ENCODE results near the gene UBE2J2.

Gene UBE2J2

GRCh38 chr1:1208713-1209433 lies 64.8 kb downstream of the UBE2J2 start:
- Histone ChIP-seq H3K14ac (ENCODE audit: low read length in 2 of 2) (peak overlapping the region in 1 of 2 experiments; percentile 13), H3K4me2 (ENCODE audit: low read length, poor library complexity, severe bottlenecking) (peak overlapping the region; percentile 7), H3K36me3 (ENCODE audit: control insufficient read depth in 1 of 2, insufficient read depth in 2 of 2, low read depth in 1 of 2, low read length in 2 of 2) (peaks cover 0 to 4% of the 10 kb centered on the region in 2 experiments), H3K4me3 (ENCODE audit: insufficient read depth in 1 of 2, low read depth in 1 of 2, low read length in 2 of 2) (peak overlapping the region in 1 of 2 experiments; percentile 65), H3K4ac (ENCODE audit: low read depth in 1 of 2, low read length in 2 of 2) (no peak overlapping the region), H3K18ac (ENCODE audit: low read depth in 1 of 2, low read length in 2 of 2) (peak overlapping the region; percentile 45 to 88), H2BK5ac (ENCODE audit: low read depth, low read length, poor library complexity, severe bottlenecking) (no peak overlapping the region), H2AFZ (ENCODE audit: low read depth, low read length) (peak overlapping the region; percentile 42), H2BK12ac (ENCODE audit: low read length in 2 of 2) (no peak overlapping the region), H2BK120ac (ENCODE audit: low read depth, low read length) (no peak overlapping the region), H2AK5ac (ENCODE audit: low read length, severe bottlenecking) (peak overlapping the region; percentile 79), H3K4me1 (ENCODE audit: control insufficient read depth, insufficient read depth, low read depth, low read length) (peaks cover 67% of the 10 kb centered on the region), H4K8ac (ENCODE audit: low read length) (no peak overlapping the region), H4K91ac (ENCODE audit: low read length) (no peak overlapping the region), H2BK15ac (ENCODE audit: low read depth, poor library complexity, severe bottlenecking) (no peak overlapping the region), H3K23ac (ENCODE audit: low read length in 2 of 2) (no peak overlapping the region), H3K9me3 (ENCODE audit: control insufficient read depth, low read length) (no peaks in the 10 kb centered on the region), H3K79me1 (replicated peaks; ENCODE audit: low read length, poor library complexity, severe bottlenecking) (peaks cover under 1% of the 10 kb centered on the region), H3K27me3 (ENCODE audit: control insufficient read depth in 1 of 2, insufficient read depth in 1 of 2, low read length in 2 of 2) (peaks cover 0 to 40% of the 10 kb centered on the region in 2 experiments), H3K9ac (ENCODE audit: low read length) (peak overlapping the region; percentile 75), H3K27ac (ENCODE audit: low read length, poor library complexity, severe bottlenecking) (no peak overlapping the region)
- WGBS: 88% methylated on average over 31 of the region's 38 CpGs
- no peak for DNase-seq

- H3K14ac ChIP-seq (ENCODE audit: low read length in 2 of 2): no peak overlapping the region
- no peak overlapping the region for H4K8ac ChIP-seq (ENCODE audit: low read length)
- H3K79me1 ChIP-seq (replicated peaks; ENCODE audit: low read length, poor library complexity, severe bottlenecking): no peaks in the 10 kb centered on the region
- DNase-seq: no peak
- no peak overlapping the region for H2BK12ac ChIP-seq (ENCODE audit: low read length in 2 of 2)
- no peak overlapping the region for H3K4ac ChIP-seq (ENCODE audit: low read depth in 1 of 2, low read length in 2 of 2)
- H3K27me3 ChIP-seq (ENCODE audit: control insufficient read depth in 1 of 2, insufficient read depth in 1 of 2, low read length in 2 of 2): peaks cover 0 to 52% of the 10 kb centered on the region in 2 experiments
- H2AK5ac ChIP-seq (ENCODE audit: low read length, severe bottlenecking): no peak overlapping the region
- H2BK15ac ChIP-seq (ENCODE audit: low read depth, poor library complexity, severe bottlenecking): no peak overlapping the region
- H3K9me3 ChIP-seq (ENCODE audit: control insufficient read depth, low read length): no peaks in the 10 kb centered on the region
- H2BK5ac ChIP-seq (ENCODE audit: low read depth, low read length, poor library complexity, severe bottlenecking): no peak overlapping the region
- no peak overlapping the region for H3K18ac ChIP-seq (ENCODE audit: low read depth in 1 of 2, low read length in 2 of 2)
- no peak overlapping the region for H2AFZ ChIP-seq (ENCODE audit: low read depth, low read length)
- no peak overlapping the region for H4K91ac ChIP-seq (ENCODE audit: low read length)
- peaks cover 69% of the 10 kb centered on the region for H3K4me1 ChIP-seq (ENCODE audit: control insufficient read depth, insufficient read depth, low read depth, low read length)
- H3K23ac ChIP-seq (ENCODE audit: low read length in 2 of 2): no peak overlapping the region
- no peak overlapping the region for H3K4me2 ChIP-seq (ENCODE audit: low read length, poor library complexity, severe bottlenecking)
- H3K36me3 ChIP-seq (ENCODE audit: control insufficient read depth in 1 of 2, insufficient read depth in 2 of 2, low read depth in 1 of 2, low read length in 2 of 2): no peaks in the 10 kb centered on the region
- no peak overlapping the region for H3K27ac ChIP-seq (ENCODE audit: low read length, poor library complexity, severe bottlenecking)
- no peak overlapping the region for H3K4me3 ChIP-seq (ENCODE audit: insufficient read depth in 1 of 2, low read depth in 1 of 2, low read length in 2 of 2)
- WGBS: 90% methylated on average over 11 of the region's 11 CpGs
- H3K9ac ChIP-seq (ENCODE audit: low read length): no peak overlapping the region
- no peak overlapping the region for H2BK120ac ChIP-seq (ENCODE audit: low read depth, low read length)
Observed at GRCh38 chr1:1207571-1207892, 66.1 kb downstream of the UBE2J2 start.

GRCh38 chr1:1206966-1207531 lies 66.6 kb downstream of the UBE2J2 start:
- Histone ChIP-seq H2AFZ (ENCODE audit: low read depth, low read length) (no peak overlapping the region), H3K4me1 (ENCODE audit: control insufficient read depth, insufficient read depth, low read depth, low read length) (peaks cover 67% of the 10 kb centered on the region), H3K36me3 (ENCODE audit: control insufficient read depth in 1 of 2, insufficient read depth in 2 of 2, low read depth in 1 of 2, low read length in 2 of 2) (no peaks in the 10 kb centered on the region), H4K91ac (ENCODE audit: low read length) (no peak overlapping the region), H3K4me2 (ENCODE audit: low read length, poor library complexity, severe bottlenecking) (no peak overlapping the region), H3K4ac (ENCODE audit: low read depth in 1 of 2, low read length in 2 of 2) (no peak overlapping the region), H3K9me3 (ENCODE audit: control insufficient read depth, low read length) (no peaks in the 10 kb centered on the region), H3K18ac (ENCODE audit: low read depth in 1 of 2, low read length in 2 of 2) (no peak overlapping the region), H2BK12ac (ENCODE audit: low read length in 2 of 2) (no peak overlapping the region), H2AK5ac (ENCODE audit: low read length, severe bottlenecking) (peak overlapping the region; percentile 61), H3K23ac (ENCODE audit: low read length in 2 of 2) (no peak overlapping the region), H3K27ac (ENCODE audit: low read length, poor library complexity, severe bottlenecking) (no peak overlapping the region), H3K27me3 (ENCODE audit: control insufficient read depth in 1 of 2, insufficient read depth in 1 of 2, low read length in 2 of 2) (peaks cover 0 to 52% of the 10 kb centered on the region in 2 experiments), H3K79me1 (replicated peaks; ENCODE audit: low read length, poor library complexity, severe bottlenecking) (no peaks in the 10 kb centered on the region), H3K9ac (ENCODE audit: low read length) (no peak overlapping the region), H3K14ac (ENCODE audit: low read length in 2 of 2) (no peak overlapping the region), H3K4me3 (ENCODE audit: insufficient read depth in 1 of 2, low read depth in 1 of 2, low read length in 2 of 2) (no peak overlapping the region), H4K8ac (ENCODE audit: low read length) (no peak overlapping the region), H2BK120ac (ENCODE audit: low read depth, low read length) (no peak overlapping the region), H2BK5ac (ENCODE audit: low read depth, low read length, poor library complexity, severe bottlenecking) (no peak overlapping the region), H2BK15ac (ENCODE audit: low read depth, poor library complexity, severe bottlenecking) (no peak overlapping the region)
- DNase-seq: no peak
- WGBS: 85% methylated on average over 19 of the region's 19 CpGs

- WGBS: 12% methylated on average over 49 of the region's 49 CpGs
- H2BK12ac ChIP-seq (ENCODE audit: low read length in 2 of 2): peak within 1 kb of the TSS in 1 of 2 experiments; percentile 32
- no peak within 1 kb of the TSS for H2BK120ac ChIP-seq (ENCODE audit: low read depth, low read length)
- H3K36me3 ChIP-seq (ENCODE audit: control insufficient read depth in 1 of 2, insufficient read depth in 2 of 2, low read depth in 1 of 2, low read length in 2 of 2): no peaks in the 10 kb centered on the region
- peak within 1 kb of the TSS in 1 of 2 experiments; percentile 42 for H3K4me3 ChIP-seq (ENCODE audit: insufficient read depth in 1 of 2, low read depth in 1 of 2, low read length in 2 of 2)
- H3K23ac ChIP-seq (ENCODE audit: low read length in 2 of 2): no peak within 1 kb of the TSS
- no peak within 1 kb of the TSS for H3K14ac ChIP-seq (ENCODE audit: low read length in 2 of 2)
- no peak within 1 kb of the TSS for H3K27ac ChIP-seq (ENCODE audit: low read length, poor library complexity, severe bottlenecking)
- no peaks in the 10 kb centered on the region for H3K79me1 ChIP-seq (replicated peaks; ENCODE audit: low read length, poor library complexity, severe bottlenecking)
- peak within 1 kb of the TSS; percentile 12 for H4K91ac ChIP-seq (ENCODE audit: low read length)
- no peak within 1 kb of the TSS for H2AFZ ChIP-seq (ENCODE audit: low read depth, low read length)
- peak within 1 kb of the TSS in 1 of 2 experiments; percentile 38 for H3K18ac ChIP-seq (ENCODE audit: low read depth in 1 of 2, low read length in 2 of 2)
- peak within 1 kb of the TSS; percentile 59 for H3K4me2 ChIP-seq (ENCODE audit: low read length, poor library complexity, severe bottlenecking)
- H3K4me1 ChIP-seq (ENCODE audit: control insufficient read depth, insufficient read depth, low read depth, low read length): peaks cover 66% of the 10 kb centered on the region
- H3K9me3 ChIP-seq (ENCODE audit: control insufficient read depth, low read length): no peaks in the 10 kb centered on the region
- no peak within 1 kb of the TSS for H4K8ac ChIP-seq (ENCODE audit: low read length)
- H2BK15ac ChIP-seq (ENCODE audit: low read depth, poor library complexity, severe bottlenecking): no peak within 1 kb of the TSS
- no peak for DNase-seq
- H2BK5ac ChIP-seq (ENCODE audit: low read depth, low read length, poor library complexity, severe bottlenecking): peak within 1 kb of the TSS; percentile 15
- H2AK5ac ChIP-seq (ENCODE audit: low read length, severe bottlenecking): peak within 1 kb of the TSS; percentile 66
- H3K9ac ChIP-seq (ENCODE audit: low read length): no peak within 1 kb of the TSS
- no peak within 1 kb of the TSS for H3K4ac ChIP-seq (ENCODE audit: low read depth in 1 of 2, low read length in 2 of 2)
- H3K27me3 ChIP-seq (ENCODE audit: control insufficient read depth in 1 of 2, insufficient read depth in 1 of 2, low read length in 2 of 2): peaks cover 0 to 52% of the 10 kb centered on the region in 2 experiments
Observed at GRCh38 chr1:1206376-1206965, 67.2 kb downstream of the UBE2J2 start, which contains the start of gene TNFRSF18. TSS of gene TNFRSF18 (minus strand) at chr1:1206592. CDS start at chr1:1206571, 21 bp downstream.
